Measurements from ENCODE around the gene ANKRD42.

GRCh38 chr11:83187465-83187864, 6.0 kb upstream of the ANKRD42 start:
- TF ChIP-seq CTCF (IDR thresholded peaks at IDR 0.05) (no peak), POLR2A (IDR thresholded peaks at IDR 0.05) (no peak)

Measured in heart left ventricle (tissue), 13 donors.